Thoracic aorta (tissue), 2 donors: ENCODE data around the gene ARHGEF28. TPM values are rescaled to one million over a fixed set of nuclear protein-coding genes. Genes with fewer than 3 reads are reported as not detected.

ENCODE experiments used
- ATAC-seq: fragments of 150-250 bp; one replicate; pipeline ENCODE4 v1.8.0; 2017; ENCODE audit warnings: low read depth; ENCODE audit not compliant: insufficient number of reproducible peaks, low FRiP score
- DNase-seq: peaks from one replicate; pipeline ENCODE4 v3.0.0-alpha.2; 2020; ENCODE audit warnings: low spot score
- H3K27ac ChIP-seq, 2 donors: fragments of 200-600 bp; sonication (generic); 1 replicate in 1 of 2; 2 replicates in 1 of 2; pipeline ENCODE4 v1.5.1; 2016; ENCODE audit warnings: mild to moderate bottlenecking in 2 of 2, moderate library complexity in 2 of 2
- H3K27me3 ChIP-seq: fragments of 200-600 bp; sonication (generic); replicated peaks from 2 replicates; pipeline ENCODE4 v1.6.0; 2016; ENCODE audit warnings: mild to moderate bottlenecking; ENCODE audit not compliant: insufficient read depth
- H3K36me3 ChIP-seq: fragments of 200-600 bp; sonication (generic); one replicate; pipeline ENCODE4 v1.5.1; 2016
- H3K4me1 ChIP-seq, 2 donors: fragments of 200-600 bp; sonication (generic); 1 replicate in 1 of 2; 2 replicates in 1 of 2; pipeline versions ENCODE4 v1.5.1 to v1.6.0; 2016; ENCODE audit warnings: low read depth in 2 of 2, mild to moderate bottlenecking in 1 of 2; ENCODE audit not compliant: control insufficient read depth in 1 of 2
- H3K4me3 ChIP-seq: fragments of 200-600 bp; sonication (generic); 2 replicates; pipeline ENCODE4 v1.5.1; 2016; ENCODE audit warnings: mild to moderate bottlenecking
- H3K9me3 ChIP-seq: fragments of 200-600 bp; sonication (generic); 2 replicates; pipeline ENCODE4 v1.5.1; 2016
- total RNA-seq, 2 donors: library from RNA; depleted of rRNA; stranded (reverse); fragments of >200 nt; gene quantifications; one replicate each; pipeline versions ENCODE4 v1.1.0 to v1.2.3, GENCODE V29; 2016
- TF ChIP-seq, protein P1 (sequence below): fragments of 200-600 bp; sonication (generic); IDR thresholded peaks from one replicate; pipeline ENCODE4 v1.5.1; 2019; ENCODE audit warnings: antibody characterized with exemption

Gene ARHGEF28
- total RNA-seq, 2 donors from 2014 or later, result 35.5 to 40.8 TPM

DNA sequence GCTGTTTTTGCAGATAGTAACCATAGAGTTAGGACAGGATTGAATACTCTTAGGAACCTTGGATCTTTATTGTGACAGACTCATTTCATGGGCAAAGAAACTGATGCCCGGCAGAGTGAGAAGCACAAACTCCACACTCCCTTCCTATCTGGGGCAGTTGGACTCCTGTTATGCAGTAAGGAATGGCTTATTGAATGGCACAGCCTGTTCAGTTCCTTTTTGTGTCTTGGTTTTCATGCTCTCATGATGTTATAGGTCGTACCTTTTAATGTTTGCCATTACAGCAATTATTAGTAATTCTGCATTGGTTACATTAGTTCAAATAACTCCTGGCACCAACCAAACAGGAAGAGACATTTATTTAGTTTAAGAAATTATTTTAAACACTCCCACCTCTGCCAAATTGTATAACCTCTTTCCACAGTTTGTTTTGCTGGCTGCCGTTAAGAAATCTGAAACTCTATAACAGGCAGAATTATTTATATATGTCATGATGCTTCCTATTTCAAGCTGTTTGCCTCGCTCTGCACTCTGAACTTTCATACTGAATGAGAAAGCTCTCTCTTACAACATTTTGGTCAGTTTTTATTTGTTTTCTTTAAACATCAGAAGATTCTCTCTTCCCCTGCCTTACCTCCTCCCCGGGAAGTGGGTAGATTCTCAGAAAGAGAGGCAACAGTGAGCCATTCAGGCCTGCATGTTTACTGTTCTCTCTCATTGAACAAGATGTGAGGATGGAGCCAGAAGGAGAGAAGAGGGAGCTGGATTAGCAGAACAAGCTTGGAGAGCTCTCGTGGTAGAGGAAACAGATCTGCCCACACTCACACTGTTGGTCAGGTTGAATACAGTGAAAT is 144.4 kb downstream of the ARHGEF28 start:
- Histone ChIP-seq H3K4me3 (no peak overlapping the region), H3K27ac (peak overlapping the region in 1 of 2 donors; percentile 30), H3K9me3 (no peaks in the 10 kb centered on the region), H3K4me1 (peaks cover 10 to 12% of the 10 kb centered on the region in 2 donors), H3K27me3 (no peaks in the 10 kb centered on the region), H3K36me3 (no peaks in the 10 kb centered on the region)
- no peak for DNase-seq
- TF ChIP-seq, protein P1, sequence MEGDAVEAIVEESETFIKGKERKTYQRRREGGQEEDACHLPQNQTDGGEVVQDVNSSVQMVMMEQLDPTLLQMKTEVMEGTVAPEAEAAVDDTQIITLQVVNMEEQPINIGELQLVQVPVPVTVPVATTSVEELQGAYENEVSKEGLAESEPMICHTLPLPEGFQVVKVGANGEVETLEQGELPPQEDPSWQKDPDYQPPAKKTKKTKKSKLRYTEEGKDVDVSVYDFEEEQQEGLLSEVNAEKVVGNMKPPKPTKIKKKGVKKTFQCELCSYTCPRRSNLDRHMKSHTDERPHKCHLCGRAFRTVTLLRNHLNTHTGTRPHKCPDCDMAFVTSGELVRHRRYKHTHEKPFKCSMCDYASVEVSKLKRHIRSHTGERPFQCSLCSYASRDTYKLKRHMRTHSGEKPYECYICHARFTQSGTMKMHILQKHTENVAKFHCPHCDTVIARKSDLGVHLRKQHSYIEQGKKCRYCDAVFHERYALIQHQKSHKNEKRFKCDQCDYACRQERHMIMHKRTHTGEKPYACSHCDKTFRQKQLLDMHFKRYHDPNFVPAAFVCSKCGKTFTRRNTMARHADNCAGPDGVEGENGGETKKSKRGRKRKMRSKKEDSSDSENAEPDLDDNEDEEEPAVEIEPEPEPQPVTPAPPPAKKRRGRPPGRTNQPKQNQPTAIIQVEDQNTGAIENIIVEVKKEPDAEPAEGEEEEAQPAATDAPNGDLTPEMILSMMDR, result no peak
- no peak for ATAC-seq

DNA sequence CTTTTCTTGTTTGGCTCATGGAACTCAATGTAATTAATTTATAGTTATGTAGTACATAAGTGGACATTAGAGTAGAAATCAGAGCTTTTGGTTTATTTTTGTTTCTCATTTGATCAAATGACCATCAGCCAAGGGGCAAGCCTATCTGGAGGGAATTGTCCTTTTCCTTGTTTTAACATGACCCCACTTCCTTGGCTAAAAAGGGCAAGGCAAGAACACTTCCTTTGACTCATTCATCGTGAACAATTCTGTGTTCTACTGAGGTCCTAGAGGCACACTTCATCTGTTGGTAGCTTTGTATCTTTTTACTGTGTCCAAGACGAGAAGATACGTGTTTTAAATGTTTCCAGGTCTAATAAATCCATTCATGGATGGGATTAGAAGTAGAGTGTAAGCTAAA is 148.9 kb downstream of the ARHGEF28 start:
- ATAC-seq (no peak), DNase-seq (no peak)
- no peaks in the 10 kb centered on the region for H3K36me3 ChIP-seq
- TF ChIP-seq, protein P1, result no peak
- H3K9me3 ChIP-seq, result no peaks in the 10 kb centered on the region
- no peak overlapping the region for H3K27ac ChIP-seq
- H3K27me3 ChIP-seq, result no peaks in the 10 kb centered on the region
- no peak overlapping the region for H3K4me3 ChIP-seq
- H3K4me1 ChIP-seq, result peaks cover 10 to 12% of the 10 kb centered on the region in 2 donors

DNA sequence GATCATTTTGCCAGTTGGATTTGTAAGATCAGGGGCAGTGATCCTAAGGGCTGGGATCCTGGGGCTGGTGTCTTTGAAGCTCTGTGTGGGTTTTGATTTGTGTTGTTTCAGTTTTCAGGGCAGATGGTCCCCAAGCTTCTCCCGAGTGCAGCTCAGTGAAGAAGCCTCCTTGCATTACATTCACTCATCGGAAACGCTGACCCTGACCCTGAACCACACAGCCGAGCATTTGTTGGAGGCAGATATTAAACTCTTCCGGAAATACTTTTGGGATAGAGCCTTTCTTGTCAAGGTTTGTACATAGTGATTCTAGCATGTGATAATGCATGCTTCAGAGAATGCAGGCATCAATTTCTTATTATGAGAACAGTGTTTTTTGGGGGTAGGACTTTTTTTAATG is 150.4 kb downstream of the ARHGEF28 start:
- Histone ChIP-seq H3K4me1 (peaks cover 0 to 8% of the 10 kb centered on the region in 2 donors), H3K27ac (no peak overlapping the region), H3K4me3 (no peak overlapping the region), H3K9me3 (no peaks in the 10 kb centered on the region), H3K27me3 (no peaks in the 10 kb centered on the region), H3K36me3 (no peaks in the 10 kb centered on the region)
- DNase-seq (no peak), ATAC-seq (no peak)
- TF ChIP-seq, protein P1, result no peak

DNA sequence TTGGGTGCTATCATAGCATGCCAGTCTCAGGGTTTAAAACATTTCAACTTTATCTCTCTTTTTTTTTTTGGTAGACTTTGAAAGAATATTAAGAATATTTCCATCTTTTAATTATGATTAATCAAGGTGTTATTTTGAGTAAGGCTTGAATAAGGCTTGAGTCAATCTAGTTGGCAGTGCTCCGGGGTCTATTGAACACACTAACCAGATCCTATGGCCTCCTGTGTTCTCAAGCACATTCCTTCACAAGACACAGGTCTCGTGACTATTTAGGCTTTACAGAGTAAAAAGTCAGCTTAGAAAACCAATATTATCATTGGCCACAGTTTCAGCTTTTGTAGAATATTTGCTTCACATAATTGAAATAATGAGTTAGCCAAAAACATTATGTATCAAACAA is 151.2 kb downstream of the ARHGEF28 start:
- H3K27me3 ChIP-seq, result no peaks in the 10 kb centered on the region
- no peak overlapping the region for H3K27ac ChIP-seq
- H3K36me3 ChIP-seq, result no peaks in the 10 kb centered on the region
- ATAC-seq, result no peak
- H3K9me3 ChIP-seq, result no peaks in the 10 kb centered on the region
- TF ChIP-seq, protein P1, result no peak
- no peak for DNase-seq
- no peak overlapping the region for H3K4me3 ChIP-seq
- peaks cover 0 to under 1% of the 10 kb centered on the region in 2 donors for H3K4me1 ChIP-seq

DNA sequence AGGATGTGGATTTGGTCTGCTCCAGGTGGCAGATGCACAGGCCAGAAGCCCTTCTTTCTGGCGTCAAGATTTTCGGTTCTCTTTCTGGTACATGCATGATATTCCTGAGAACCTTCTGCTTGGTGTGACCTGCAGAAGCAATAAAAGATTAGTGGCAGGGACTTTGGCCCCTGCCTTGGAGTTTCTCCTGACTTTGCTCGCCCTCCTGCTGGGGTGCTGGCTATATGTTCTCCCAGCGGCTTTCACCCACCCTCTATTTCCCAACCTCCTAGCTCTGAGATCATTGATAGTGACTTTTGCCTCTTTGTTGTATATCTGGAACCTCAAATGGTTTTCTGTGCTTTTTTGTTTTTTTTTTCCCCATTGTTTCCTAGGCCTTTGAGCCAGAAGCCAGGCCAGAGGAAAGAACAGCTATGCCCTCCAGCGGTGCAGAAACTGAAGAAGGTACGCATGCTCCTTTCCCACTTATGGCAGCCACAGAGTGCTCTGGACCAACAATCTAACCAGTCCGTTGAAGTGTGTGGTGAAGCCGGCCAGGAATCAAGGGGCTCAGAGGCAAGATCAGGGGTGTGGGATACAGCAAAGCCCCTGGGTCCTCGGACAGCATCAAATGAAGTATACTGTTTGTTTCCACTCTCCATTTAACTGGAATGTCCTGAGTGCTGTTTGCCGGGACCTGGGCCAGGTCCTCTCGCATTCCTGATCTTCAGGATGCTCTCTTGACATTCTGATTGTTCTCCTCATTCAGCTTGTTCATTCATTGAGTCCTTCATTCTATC is 154.5 kb downstream of the ARHGEF28 start:
- H3K27ac ChIP-seq, result no peak overlapping the region
- no peaks in the 10 kb centered on the region for H3K27me3 ChIP-seq
- TF ChIP-seq, protein P1, result no peak
- DNase-seq (no peak), ATAC-seq (no peak)
- no peaks in the 10 kb centered on the region for H3K36me3 ChIP-seq
- no peaks in the 10 kb centered on the region for H3K4me1 ChIP-seq
- H3K4me3 ChIP-seq, result no peak overlapping the region
- no peaks in the 10 kb centered on the region for H3K9me3 ChIP-seq
